Myometrial cell (primary cell): ENCODE results near the gene GABRG2. TPM values are rescaled to one million over a fixed set of nuclear protein-coding genes. Genes with fewer than 3 reads are reported as not detected.

Experiments used
- total RNA-seq: library from RNA; depleted of rRNA; stranded (reverse); fragments of >200 nt; gene quantifications from 2 replicates; pipeline ENCODE4 v1.2.3, GENCODE V29; 2015

GABRG2 gene
- total RNA-seq: not detected in 2 replicates

DNA sequence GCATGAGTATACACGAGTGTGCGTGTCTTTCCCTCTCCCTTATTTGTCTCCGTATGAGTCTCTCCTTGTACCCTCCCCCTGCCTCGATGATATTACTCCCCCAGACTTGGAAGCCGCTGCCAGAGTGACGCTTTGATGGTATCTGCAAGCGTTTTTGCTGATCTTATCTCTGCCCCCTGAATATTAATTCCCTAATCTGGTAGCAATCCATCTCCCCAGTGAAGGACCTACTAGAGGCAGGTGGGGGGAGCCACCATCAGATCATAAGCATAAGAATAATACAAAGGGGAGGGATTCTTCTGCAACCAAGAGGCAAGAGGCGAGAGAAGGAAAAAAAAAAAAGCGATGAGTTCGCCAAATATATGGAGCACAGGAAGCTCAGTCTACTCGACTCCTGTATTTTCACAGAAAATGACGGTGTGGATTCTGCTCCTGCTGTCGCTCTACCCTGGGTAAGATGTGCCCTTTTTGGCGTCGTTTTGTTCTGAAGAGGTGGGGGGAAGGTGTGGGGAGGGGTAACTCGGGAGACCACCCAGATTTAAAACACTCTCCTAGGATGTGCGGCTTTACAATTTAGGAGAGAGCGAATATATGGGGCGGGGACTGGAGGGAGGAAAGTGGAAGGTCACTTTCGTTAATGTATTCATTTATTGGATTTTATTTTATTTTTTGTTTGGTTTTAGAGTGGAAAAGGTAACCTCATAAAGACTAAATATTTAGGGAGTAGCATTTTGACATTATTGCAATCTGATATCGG is at the start of gene GABRG2:
Gene GABRG2 (plus strand): TSS at position 119 of the 757 bp plus-strand sequence. CDS start 227 bp downstream, at position 346.

Other genes with a start within 250 kb of the GABRG2 start
- gene GABRA1, start 219.7 kb upstream of the GABRG2 start, total RNA-seq: not detected in 2 replicates